AG09319 (cell line): ENCODE data around the gene ZNF217.
"Not testable (repeated sequence)": the region's sequence is repeated elsewhere in the genome, so short reads cannot be mapped to it uniquely, and the experiment has no call there.

Source experiments
- DNase-seq: peaks from one replicate; pipeline ENCODE4 v3.0.0-alpha.2; 2010; ENCODE audit warnings: low read depth; ENCODE audit errors: extremely low read depth
- TF ChIP-seq, protein P1 (sequence below): IDR thresholded peaks from 2 replicates; pipeline ENCODE4 v1.5.1; 2011; ENCODE audit warnings: low read depth, mild to moderate bottlenecking, inconsistent platforms, low read length, moderate library complexity

Gene ZNF217

DNA sequence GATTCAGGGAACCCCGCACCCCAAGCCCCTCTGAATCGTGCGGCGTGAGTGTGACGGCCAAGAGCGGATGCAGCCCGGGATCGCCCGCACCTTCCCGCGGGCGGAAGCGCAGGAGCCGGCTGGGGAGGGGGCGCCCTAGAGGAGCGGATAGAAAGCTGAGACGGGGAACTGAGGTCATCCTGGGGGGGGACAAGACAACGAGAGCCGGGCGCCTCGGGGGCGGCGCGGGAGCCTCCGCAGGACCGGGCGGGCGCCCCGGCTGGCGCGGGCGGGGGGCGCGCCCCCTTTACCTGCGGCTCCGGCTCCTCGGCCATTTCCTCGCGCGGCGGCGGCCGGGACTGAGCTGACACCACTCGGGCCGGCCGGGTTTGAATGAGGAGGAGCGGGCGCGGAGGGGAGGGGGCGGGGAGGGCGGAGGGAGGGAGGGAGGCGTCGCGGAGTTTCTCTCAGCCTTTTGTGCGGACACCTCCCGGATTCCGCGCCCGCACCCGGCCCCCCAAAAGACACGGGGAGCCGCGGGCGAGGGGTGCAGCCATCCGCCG lies at the start of gene ZNF217:
TSS of gene ZNF217 (minus strand) at position 374 of the 542 bp plus-strand sequence. CDS start 11,013 bp downstream, outside the sequence.
- DNase-seq, result not testable (repeated sequence)

DNA sequence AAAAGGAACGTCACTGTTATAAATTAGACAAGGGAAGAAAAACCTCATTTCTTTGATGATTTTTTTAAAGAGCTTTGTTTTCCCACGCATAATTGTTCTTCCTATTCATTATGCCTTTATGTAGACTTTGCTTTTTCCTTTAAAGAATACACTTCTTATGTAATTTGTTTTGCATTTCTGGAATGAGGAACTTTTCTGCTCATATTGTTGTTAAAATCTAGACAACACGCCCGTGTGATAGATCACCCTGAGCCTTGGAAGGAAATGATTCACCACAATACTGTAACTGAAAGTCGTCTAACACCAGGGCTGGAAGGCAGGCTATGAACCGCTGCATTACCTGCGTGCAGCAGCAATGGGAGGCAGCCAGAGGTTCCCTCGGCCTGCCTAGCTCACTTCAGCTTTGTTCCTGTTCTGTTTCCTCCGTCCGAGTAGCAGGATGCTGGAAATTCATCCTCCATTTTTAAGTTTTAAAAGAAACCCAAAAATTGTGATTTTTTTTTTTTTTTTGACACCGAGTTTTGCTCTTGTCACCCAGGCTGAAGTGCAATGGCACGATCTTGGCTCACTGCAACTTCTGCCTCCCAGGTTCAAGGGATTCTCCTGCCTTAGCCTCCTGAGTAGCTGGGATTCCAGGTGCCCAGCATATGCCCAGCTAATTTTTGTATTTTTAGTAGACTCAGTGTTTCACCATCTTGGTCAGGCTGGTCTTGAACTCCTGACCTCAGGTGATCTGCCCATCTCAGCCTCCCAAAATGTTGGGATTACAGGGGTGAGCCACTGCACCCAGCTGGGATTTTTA lies 49.6 kb upstream of the ZNF217 start:
- no peak for DNase-seq
- TF ChIP-seq, protein P1, sequence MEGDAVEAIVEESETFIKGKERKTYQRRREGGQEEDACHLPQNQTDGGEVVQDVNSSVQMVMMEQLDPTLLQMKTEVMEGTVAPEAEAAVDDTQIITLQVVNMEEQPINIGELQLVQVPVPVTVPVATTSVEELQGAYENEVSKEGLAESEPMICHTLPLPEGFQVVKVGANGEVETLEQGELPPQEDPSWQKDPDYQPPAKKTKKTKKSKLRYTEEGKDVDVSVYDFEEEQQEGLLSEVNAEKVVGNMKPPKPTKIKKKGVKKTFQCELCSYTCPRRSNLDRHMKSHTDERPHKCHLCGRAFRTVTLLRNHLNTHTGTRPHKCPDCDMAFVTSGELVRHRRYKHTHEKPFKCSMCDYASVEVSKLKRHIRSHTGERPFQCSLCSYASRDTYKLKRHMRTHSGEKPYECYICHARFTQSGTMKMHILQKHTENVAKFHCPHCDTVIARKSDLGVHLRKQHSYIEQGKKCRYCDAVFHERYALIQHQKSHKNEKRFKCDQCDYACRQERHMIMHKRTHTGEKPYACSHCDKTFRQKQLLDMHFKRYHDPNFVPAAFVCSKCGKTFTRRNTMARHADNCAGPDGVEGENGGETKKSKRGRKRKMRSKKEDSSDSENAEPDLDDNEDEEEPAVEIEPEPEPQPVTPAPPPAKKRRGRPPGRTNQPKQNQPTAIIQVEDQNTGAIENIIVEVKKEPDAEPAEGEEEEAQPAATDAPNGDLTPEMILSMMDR, result no peak

GRCh38 chr20:53642196-53643030 lies 48.8 kb upstream of the ZNF217 start:
- TF ChIP-seq, protein P1, result no peak
- DNase-seq, result no peak

DNA sequence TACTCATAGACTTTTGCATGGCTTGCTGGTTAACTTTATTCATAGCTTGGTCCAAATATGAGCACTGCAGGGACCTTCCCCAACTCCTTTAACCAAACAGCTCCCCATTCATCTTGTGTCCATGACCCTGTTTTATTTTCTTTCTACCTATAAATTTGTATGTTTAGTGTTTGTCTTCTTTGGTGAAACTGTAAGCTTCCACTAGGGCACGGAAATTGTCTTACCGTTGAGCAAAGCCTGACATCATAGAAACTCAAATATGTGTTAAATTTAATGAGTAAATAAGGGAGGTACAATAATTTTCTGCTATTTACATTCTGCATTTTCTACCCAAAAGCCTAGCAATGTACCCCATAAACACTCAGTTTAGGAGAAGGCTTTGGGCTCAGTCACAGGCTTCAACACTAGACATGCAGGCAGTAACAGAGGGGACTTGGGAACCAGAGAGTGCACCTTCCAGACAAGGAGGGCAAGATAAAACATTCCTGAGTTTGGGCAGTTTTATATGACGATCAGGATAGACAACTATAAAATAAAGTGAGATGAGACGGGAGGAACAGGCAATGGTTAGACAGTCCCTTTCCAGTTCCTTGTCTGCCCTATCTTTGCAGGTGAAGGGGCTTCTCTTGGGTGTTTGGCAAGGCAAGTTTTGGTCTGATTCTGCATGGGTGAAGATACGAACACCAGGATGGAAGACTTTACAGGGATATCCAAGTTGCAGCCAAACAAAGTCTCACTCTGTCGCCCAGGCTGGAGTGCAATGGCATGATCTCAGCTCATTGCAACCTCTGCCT lies 46.2 kb upstream of the ZNF217 start:
- DNase-seq, result no peak
- TF ChIP-seq, protein P1, result no peak

DNA sequence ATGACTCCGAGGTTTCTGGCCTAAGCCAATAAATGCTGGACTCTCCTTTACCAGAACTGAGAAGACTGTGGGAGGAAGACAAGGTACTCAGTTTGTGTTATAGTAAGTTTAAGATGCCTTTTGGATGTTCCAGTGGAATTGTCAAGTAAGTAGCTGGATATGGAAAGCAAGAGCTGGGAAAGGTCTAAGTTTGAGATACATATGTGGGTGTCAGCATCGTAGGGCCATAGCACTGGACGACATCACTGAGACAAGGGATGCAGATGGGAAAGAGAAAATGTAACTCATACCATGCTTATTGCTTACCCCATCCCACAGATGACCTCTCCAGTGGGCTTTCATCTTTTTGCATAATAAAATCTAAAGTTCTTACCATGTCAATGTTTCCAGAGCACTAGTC lies 45.5 kb upstream of the ZNF217 start:
- no peak for DNase-seq
- TF ChIP-seq, protein P1, result no peak

GRCh38 chr20:53637310-53637709 lies 43.7 kb upstream of the ZNF217 start:
- not testable (repeated sequence) for DNase-seq

DNA sequence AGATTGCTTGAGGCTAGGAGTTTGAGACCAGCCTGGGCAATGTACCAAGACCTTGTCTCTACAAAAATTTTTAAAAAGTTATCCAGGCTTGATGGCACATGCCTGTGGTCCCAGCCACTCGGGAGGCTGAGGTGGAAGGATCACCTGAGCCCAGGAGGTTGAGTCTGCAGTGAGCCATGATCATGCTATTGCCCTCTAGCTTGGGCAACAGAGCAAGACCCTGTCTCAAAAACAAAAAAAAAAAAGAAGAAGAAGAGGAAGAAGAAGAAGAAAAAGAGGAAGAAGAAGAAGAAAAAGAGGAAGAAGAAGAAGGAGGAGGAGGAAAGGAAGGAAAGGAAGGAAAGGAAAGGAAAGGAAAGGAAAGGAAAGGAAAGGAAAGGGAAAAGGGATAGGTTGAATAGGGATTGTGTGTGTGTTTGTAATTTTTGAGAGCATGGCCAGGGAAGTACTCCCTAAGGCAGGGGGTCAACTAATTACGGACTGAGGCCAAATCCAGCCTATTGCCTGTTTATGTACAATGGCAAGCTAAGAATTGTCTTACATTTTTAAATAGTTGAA lies 43.0 kb upstream of the ZNF217 start:
- DNase-seq, result no peak
- TF ChIP-seq, protein P1, result no peak
